Effector CD8-positive, alpha-beta T cell (primary cell): ENCODE measurements around the gene HACD1.
"Not testable (repeated sequence)": the region's sequence is repeated elsewhere in the genome, so short reads cannot be mapped to it uniquely, and the experiment has no call there.

Source experiments
- DNase-seq: peaks from one replicate; lab custom pipeline; 2025; lab: John Stamatoyannopoulos, UW

HACD1 gene

DNA sequence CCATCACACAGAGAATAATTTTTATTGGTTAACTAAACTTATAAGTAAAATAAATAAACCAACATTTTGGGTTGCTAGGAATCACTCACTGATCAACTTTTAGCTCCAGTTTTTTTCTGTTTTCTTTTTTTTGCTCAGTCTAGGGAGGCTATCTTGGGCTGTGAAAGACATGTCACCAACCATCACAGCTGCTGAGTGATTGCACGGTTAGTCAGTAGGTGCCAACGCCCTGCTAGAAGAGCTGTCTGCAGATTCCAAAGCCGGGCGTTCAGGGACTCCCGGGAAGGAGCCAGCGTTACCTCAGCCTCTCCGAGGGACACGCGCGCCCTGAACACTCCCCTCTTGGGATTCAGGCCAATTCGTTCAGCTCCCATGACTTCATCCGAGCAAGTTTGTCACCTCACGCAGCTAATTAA lies 26.2 kb upstream of the HACD1 start:
- DNase-seq: no peak

DNA sequence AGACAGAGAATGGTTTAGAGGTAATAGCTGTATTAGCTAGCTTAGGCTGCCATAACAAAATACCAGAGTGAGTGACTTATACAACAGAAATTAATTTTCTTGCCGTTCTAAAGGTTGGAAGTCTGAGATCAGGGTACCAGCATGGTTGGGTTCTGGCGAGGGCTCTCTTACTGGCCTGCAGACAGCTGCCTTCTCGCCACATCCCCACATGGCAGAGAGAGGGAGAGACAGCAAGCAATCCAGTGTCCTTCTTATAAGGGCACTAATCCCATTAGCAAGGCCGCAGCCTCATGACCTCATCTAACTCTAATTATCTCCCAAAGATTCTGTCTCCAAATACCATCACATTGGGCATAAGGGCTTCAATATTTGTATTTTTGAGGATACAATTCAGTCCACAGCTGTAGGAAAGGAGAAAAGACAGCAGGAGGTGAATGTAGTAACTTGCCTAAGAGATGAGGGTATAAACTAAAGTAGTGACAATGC lies 23.2 kb upstream of the HACD1 start:
- DNase-seq: no peak

DNA sequence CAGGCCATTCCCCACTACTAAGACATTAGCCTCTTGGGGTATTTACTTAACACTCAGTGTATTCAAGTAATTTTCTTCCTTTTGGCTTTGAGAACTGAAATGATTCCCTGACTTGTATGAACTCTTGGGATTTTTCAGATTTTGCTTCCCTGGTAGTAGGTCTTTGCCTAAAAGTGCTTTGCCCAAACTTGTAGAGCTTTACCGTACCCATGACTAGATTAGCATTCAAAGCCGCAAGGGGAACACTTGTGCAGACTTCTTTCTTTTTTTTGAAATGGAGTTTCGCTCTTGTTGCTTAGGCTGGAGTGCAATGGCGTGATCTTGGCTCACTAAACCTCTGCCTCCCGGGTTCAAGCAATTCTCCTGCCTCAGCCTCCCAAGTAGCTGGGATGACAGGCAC lies 20.7 kb upstream of the HACD1 start:
- no peak for DNase-seq

DNA sequence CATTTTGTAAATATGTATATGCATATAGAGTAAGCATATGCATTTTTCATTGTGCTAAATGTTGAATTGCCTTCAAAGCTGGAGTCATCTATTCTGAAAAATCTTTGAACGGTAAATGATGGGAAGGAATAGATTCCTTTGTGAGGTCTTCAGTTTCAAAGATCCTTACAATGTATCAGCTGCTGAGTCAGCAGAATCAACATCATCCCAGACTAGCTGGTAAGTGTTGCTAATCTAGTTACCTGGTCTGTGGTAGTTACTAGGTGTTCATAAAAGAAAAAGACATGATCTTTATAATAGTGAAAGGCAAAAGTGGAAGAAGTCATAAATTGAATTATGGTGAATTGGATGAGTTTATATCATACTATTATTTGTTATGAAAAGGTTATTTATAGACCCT lies 16.2 kb upstream of the HACD1 start:
- no peak for DNase-seq

DNA sequence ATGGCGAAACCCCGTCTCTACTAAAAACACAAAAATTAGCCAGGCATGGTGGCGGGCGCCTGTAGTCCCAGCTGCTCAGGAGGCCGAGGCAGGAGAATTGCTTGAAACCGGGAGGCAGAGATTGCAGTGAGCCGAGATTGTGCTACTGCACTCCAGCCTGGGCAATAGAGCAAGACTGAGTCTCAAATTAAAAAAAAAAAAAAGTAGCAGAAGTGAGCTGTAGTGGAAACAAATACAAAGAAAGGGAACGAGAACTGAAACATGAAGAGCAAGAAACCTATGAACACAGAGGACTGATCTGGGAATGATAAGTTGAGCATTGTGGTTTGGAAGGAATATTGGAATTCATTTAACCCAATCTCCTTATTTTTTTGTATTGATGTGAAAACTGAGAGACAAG lies 15.4 kb upstream of the HACD1 start:
- not testable (repeated sequence) for DNase-seq

DNA sequence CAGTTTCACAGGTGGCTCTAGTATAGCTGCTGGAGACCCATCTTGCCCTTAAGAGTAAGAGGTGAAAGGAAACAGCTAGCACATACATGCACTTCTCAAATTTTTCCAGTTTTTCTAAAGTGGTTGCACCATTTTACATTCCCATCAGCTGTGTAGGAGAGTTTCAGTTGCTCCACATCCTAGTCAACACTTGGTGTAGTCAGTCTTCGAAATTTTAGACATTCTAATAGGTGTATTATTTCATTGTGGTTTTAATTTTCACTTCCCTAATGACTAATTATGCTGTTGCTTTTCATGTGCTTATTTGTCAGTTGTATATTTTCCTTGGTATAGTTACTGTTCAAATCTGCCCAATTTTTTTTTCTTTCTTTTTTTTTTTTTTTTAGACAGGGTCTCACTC lies 9.5 kb upstream of the HACD1 start:
- no peak for DNase-seq

DNA sequence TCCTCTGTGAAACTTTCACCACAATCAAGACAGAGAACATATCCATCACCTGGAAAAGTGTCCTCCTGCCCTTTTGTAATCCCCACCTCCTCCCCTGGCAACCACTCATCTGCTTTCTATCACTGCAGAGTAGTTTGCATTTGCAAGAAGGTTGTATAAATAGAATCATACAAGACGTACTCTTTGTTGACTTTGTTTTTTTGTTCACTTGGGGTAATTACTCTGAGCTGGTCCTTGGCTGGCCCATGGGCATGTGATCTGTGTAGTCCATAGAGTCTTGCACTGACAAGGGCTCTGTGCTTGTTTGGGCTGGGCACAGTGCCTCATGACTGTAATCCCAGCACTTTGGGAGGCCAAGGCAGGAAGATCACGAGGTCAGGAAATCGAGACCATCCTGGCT lies 7.8 kb upstream of the HACD1 start:
- DNase-seq: no peak

DNA sequence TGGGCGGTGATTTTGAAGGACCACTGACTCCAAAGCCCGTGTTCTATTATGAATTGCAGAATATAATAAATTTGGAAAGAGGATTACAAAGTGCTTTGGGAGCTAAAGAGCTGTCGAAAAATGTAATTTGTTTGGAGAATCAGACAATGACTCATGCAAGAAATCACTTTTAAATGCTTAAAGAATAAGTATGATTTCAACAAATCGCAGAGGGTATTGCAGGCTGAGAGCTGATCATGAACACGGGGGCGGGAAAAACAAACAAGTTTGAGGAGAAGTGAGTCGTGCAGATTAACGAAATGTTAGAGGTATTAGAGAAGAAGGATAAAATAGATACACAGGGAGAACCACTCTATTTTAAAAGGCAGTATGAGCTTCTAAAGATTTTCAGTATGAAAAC lies 4.9 kb upstream of the HACD1 start:
- no peak for DNase-seq

DNA sequence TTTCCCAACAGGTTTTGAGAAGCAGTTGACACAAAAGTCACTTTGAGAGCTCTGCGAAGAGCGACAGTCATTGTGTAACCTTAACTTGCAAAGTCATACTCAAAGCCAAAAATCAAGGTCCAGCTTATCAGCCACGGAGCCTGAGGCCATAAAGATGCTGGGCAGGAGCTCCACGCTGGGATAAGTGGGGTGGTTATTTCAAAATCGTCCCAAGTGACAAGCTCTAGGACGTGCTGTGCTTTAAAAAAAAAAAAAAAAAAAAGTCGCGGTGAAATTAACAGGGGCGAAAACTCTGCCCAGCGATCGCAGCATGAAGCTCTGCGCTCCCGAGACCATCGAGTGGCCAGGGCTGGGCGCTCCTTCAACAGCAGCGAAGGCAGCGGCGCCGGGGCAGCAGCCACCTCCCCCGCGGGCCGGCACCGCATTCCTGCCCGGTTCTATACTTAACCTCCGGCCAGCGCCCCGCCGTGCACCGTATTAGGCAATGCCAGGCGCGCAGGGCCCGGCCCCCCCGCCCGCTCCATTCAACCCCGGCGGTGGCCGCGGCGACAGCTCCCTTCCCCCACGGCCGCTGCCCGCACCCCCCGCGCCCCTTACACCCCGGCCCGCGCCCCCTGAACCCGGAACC lies 657 bp downstream of the HACD1 start:
- DNase-seq: no peak

DNA sequence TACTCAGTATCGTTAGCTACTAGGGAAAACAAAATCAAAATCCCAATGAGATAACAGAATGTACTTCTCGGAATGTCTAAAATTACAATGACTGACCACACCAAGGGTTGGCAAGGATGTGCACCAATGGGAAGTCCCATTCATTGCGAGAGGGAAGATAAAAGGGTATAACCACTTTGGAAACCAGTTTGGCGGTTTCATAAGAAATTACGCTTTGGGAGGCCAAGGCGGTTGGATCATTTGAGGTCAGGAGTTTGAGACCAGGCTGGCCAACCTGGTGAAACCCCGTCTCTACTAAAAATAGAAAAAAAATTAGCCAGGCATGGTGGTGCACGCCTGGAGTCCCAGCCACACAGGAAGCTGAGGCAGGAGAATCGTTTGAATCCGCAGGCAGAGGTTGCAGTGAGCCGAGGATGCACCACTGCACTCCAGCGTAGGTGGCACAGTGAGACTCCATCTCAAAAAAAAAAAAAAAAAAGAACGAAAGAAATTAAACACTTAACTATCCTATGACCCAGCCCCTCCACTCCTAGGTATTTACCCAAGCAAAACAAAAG lies 7.6 kb downstream of the HACD1 start:
- no peak for DNase-seq

DNA sequence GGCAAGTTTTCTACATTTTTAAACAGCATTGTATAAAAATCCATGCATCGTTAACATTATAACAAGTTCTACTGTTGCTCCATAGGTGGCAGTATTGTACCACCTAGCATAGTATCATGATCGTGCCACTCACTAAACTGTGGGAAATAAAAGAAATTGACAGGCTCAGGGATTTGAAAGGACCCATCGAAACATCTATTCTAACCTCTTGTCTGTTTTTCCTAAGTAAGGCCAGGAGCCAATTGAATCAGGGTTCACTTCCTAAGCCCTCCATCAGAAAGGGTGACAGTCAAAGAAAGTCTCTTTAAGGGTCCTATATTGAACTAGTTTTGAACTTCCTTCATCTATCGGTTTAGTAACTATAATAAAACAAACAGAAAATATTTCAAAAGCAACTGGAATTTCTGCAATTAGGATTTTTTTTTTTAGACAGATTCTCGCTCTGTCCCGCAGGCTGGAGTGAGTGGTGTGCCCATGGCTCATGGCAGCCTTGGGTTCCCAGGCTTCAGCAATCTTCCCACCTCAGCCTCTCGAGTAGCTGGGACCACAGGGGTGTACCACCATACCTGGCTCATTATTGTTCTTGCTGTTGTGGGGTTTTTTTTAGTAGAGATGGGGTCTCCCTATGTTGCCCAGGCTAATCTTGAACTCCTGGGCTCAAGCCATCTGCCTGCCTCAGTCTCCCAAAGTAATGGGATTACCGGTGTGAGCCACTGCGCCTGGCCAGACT lies 9.4 kb downstream of the HACD1 start:
- no peak for DNase-seq

DNA sequence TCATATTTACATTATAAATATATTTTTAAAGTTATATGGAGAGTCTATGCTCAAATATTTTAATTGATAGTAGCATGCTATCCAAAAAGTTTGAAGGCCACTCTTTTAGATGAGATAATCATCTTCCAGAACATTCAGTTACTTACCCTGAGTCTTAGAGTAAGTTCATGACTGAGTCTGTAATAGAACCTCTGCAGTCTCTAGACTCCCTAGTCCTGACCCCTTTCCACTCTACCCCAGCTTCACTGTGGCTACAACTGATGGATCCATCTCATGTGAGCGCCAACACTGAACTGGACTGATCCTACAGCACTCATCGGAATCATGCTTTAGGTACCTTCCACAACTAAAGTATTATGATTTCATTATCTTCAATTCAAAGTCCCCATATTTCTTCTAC lies 10.1 kb downstream of the HACD1 start:
- no peak for DNase-seq

DNA sequence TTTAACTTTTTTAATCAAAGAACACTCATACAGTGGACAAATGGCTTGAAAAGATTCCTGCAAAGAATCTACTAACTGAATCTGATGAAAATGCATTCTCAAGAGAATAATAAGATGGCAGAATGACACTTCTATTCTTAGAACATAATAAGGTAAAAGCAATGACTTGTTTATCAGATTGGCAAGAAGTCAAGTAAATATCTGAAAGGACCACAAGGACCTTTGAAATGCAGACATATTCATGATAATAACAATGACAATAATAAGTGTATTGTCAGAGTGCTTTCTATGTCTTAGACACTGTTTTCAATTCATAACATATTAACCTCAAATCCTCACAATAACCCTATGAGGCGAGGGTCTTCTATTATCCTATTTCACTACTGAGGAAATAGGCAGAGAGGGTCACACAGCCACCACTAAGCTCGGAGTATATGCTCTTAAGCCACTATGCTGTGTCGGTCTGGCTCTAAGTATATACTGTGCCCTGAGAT lies 10.6 kb downstream of the HACD1 start:
- no peak for DNase-seq

DNA sequence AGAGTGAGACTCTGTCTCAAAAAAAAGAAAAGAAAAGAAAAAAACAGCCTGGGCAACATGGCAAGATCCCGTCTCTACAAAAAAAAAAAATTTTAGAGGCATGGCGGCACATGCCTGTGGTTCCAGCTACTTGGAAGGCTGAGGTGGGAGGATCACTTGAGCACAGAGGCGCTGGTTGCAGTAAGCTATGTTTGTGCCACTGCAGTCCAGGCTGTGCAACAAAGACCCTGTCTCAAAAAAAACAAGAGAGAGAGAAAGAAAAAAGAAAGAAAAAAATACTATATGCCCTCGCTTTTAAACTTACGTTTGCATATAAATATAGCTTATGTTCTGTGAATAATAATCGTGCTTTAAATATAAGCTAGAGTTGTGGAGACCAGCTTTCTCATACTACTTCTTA lies 11.2 kb downstream of the HACD1 start:
- no peak for DNase-seq

DNA sequence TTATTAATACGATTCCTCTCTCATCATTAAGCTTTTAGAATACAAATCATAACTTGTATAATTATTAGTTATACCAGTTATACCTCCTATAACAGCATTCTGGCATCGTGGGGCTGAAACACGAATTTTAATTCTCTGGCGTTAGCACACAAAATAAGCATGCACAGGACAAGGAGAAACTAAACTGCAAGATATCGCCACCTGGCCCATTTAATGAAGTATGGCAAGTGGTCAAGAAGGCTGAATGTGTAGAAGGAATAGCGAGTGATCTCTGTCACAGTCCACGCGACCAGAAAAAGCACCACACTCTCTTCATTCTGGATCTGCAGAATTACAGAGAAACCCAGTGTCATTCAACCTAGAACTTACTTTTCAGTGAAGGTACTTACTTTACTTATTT lies 18.1 kb downstream of the HACD1 start:
- no peak for DNase-seq

DNA sequence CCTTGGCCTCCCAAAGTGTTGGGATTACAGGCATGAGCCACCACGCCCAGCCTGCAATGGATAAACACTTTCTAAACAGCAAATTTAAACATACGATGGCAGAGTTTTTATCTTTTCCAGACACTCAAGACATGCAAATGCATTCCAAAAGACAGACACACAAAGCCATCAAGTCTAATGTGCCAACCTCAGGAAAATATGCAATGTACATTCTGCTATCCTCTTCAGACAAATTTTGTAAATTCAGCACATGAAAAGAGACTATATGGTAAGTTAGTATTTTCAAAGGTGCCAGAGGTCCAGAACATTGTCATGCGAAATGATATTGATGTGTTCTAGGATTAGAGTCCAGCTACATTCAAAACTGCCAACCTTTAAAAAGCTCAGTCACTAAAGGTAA lies 19.8 kb downstream of the HACD1 start:
- DNase-seq: no peak

DNA sequence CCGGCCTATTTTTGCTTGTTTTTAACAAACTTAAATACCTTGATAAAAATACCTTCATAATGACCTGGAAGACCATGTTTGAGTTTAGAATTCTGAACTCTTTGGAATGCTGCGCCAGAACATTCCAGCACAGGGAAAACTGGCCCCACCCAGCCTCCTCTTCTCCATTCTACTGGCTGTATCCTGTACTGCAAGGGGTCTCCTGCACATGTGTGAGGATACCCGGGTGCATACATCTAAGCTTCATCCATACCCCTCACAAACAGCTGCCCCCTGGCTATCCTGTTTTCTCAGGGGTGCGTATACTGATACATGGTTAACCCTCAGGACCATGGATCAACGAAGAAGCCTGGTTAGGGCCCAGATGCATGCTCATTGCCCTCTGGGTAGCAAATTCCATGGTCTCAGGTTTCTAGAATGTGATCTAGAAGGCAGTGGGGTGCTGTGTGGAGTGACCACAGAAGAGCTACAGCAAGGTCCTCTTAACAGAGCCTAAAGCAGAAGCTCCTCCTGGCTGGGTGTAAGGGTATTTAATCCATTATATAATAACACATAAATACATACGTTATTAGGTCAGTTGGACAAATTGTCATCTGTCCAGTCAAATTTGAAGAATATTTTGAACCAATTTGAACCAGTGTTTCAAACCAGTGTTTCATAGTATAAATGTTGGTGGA lies 26.1 kb downstream of the HACD1 start:
- no peak for DNase-seq

DNA sequence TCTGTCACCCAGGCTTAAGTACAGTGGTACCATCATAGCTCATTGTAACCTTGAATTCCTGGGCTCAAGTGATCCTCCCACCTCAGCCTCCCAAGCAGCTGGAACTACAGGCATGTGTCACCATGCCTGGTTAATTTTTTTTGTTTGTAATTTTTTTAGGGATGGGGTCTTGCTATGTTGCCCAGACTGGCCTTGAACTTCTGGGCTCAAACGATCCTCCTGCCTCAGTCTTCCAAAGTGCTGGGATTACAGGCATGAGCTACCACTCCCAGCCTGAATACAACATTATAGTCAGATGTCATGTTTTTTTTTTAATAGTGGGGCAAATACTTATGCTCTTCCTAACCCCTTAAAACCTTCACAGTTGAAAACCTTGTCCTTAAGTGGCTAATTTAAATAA lies 27.9 kb downstream of the HACD1 start:
- DNase-seq: not testable (repeated sequence)

DNA sequence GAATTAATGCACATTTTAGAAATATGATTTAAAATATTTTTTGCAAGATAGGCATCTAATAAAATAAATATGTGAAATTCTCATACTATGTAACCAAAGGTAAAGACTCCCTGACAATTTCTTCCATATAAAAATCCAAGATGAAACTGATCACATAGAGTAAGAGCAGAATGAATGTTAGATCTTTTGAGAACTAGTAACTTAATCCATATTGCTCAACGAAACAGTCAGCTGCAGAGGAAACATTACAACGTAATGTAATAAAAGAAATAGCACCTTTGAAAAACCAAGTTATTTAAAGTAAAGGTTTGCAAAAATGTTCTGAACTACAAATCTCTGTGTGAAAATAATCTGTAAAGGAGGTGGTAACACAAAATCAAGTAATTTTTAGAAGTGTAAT lies 28.8 kb downstream of the HACD1 start:
- DNase-seq: no peak

DNA sequence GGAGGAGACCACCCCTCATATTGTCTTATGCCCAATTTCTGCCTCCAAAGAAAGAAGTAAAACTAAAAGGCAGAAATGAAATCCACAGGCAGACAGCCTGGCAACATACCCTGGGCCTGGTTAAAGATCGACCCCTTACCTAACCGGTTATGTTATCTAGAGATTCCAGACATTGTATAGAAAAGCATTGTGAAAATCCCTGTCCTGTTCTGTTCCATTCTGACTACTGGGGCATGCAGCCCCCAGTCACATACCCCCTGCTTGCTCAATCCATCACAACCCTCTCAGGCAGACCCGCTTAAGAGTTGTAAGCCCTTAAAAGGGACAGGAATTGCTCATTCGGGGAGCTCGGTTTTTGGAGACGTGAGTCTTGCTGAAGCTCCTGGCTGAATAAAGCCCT lies 29.9 kb downstream of the HACD1 start:
- DNase-seq: not testable (repeated sequence)

DNA sequence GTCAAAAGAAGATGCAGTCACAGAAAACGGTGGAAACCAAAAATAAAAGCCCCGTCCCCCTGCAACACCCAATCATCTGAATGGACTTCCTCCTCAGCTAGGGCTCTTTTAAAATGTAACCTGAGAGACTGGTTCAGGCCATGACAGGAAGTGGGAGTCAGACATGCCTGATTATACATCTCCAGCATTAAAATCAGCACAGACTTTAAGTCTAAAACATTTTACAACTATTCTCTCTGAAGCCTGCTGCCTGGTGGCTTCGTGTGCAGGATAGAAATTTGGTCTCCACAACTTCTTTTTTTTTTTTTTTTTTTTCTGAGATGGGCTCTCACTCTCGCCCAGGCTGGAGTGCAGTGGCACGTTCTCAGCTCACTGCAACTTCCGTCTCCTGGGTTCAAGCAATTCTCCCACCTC lies 30.3 kb downstream of the HACD1 start:
- no peak for DNase-seq

DNA sequence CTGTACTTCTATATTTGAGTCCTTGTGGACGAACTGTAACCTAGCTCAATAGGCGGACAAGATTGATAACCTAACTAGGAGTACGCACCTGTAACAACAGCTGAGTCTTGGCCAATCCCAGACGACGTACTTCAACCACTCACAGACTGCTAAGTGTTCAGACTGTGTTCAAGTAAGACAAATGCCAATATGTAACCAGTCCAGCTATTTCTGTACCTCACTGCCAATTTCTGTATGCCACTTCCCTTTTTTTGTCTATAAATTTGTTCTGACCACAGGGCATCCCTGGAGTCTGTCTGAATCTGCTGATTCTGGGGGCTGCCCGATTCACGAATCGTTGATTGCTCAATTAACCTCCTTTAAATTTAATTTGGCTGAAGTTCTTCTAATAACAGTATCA lies 32.2 kb downstream of the HACD1 start:
- no peak for DNase-seq

DNA sequence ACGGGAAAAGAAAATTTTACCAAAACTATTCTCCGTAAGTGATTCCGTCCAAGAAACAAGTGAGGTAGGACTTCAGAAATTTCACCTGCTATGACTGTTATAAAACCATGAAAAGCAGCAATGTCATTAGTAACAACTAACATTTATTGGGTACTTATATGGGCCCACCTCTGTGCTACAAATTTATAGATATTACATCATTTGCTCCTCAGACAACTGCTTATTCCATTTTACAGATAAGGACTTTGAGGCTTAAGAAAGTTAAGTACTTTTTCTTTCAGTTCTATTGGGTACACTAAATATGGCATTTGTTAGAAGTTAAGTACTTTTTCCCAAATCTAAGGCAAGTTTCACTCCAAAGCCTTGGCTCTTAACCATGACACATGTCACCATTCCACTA lies 36.3 kb downstream of the HACD1 start:
- DNase-seq: no peak
